ENCODE results near the gene ZNF778. TPM values are rescaled to one million over a fixed set of nuclear protein-coding genes. Genes with fewer than 3 reads are reported as not detected.

The ZNF778 gene
- total RNA-seq, 4 donors from 2014 or later = 5.7 to 22.8 (median 13.4) TPM

DNA sequence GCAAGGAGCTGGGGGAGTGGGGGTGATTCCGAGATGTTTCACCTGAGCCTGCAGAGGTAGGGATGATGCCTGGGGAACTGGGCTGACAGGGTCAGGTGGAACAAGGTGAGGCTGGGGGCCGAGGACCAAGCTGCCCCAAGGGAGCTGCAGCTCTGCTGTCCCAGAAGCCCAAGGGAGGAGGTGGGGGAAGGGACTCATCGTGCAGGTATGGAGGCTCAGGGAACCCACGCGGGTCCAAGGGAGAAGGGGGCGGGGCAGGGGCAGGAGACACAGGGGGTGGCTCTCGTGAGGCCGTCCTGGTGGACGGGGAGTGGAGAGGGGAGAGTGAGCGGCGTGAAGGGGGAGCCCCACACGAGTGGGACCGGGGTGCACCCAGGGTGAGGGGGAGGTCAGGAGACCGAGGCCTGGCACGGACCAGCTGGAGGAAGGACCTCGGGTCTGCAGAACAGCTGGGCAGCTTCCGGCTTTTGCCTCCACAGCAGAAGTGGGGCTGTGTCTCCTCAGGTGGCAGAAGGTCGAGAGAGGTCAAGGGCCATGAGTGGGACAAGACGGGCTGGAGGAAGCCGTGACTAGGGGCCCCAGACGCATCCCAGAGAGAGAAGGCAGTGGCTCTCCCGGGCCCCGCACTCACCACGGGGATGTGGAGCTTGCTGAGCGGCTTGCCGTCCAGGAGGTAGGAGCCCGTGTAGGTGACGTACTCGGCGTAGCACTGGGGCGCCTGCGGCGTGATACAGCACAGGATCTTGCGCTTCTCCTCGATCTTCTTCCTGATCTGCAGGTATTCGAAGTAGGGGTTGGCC lies 61.1 kb downstream of the ZNF778 start:
- DNase-seq (ENCODE audit: low spot score) (no peak), ATAC-seq (ENCODE audit: low FRiP score) (no peak)
- TF ChIP-seq, protein P1, sequence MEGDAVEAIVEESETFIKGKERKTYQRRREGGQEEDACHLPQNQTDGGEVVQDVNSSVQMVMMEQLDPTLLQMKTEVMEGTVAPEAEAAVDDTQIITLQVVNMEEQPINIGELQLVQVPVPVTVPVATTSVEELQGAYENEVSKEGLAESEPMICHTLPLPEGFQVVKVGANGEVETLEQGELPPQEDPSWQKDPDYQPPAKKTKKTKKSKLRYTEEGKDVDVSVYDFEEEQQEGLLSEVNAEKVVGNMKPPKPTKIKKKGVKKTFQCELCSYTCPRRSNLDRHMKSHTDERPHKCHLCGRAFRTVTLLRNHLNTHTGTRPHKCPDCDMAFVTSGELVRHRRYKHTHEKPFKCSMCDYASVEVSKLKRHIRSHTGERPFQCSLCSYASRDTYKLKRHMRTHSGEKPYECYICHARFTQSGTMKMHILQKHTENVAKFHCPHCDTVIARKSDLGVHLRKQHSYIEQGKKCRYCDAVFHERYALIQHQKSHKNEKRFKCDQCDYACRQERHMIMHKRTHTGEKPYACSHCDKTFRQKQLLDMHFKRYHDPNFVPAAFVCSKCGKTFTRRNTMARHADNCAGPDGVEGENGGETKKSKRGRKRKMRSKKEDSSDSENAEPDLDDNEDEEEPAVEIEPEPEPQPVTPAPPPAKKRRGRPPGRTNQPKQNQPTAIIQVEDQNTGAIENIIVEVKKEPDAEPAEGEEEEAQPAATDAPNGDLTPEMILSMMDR (IDR thresholded peaks at IDR 0.05) = no peak

GRCh38 chr16:89279666-89280481 lies 62.4 kb downstream of the ZNF778 start:
- DNase-seq (ENCODE audit: low spot score) = no peak
- TF ChIP-seq, protein P1 (IDR thresholded peaks at IDR 0.05) = no peak
- ATAC-seq (ENCODE audit: low FRiP score) = no peak

GRCh38 chr16:89280546-89281188 lies 63.2 kb downstream of the ZNF778 start:
- DNase-seq (ENCODE audit: low spot score) (no peak), ATAC-seq (ENCODE audit: low FRiP score) (no peak)
- TF ChIP-seq, protein P1 (IDR thresholded peaks at IDR 0.05) = no peak

GRCh38 chr16:89281189-89281577 lies 63.7 kb downstream of the ZNF778 start:
- TF ChIP-seq, protein P1 (IDR thresholded peaks at IDR 0.05) = no peak
- DNase-seq (ENCODE audit: low spot score) = no peak
- no peak for ATAC-seq (ENCODE audit: low FRiP score)

DNA sequence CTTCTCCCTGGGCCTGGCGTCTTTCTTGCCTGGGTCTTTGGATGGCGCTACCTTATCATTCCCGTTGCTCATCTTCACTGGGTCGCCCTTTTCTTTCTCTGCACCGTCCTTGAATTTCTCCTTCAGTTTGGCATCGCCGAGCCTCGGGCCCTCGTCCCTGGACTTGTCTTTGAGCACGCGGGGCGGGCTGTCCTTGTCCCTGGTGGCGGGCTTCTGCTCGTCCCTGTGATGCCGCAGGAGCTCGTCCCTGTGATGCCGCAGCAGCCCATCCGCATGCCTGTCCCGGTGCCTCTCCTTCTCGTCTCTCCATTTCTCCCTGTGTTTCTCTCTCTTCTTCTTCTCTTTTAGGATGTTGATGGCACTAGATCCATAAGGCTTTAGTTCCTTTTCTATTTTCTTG lies 64.3 kb downstream of the ZNF778 start:
- no peak for ATAC-seq (ENCODE audit: low FRiP score)
- TF ChIP-seq, protein P1 (IDR thresholded peaks at IDR 0.05) = no peak
- DNase-seq (ENCODE audit: low spot score) = no peak

GRCh38 chr16:89282523-89282922 lies 65.0 kb downstream of the ZNF778 start:
- no peak for ATAC-seq (ENCODE audit: low FRiP score)
- no peak for DNase-seq (ENCODE audit: low spot score)
- TF ChIP-seq, protein P1 (IDR thresholded peaks at IDR 0.05) = no peak

Measured in omental fat pad (tissue), 4 donors.